SK-N-SH (cell line): Measurements from ENCODE around the gene MAB21L1. TPM values are rescaled to one million over a fixed set of nuclear protein-coding genes. Genes with fewer than 3 reads are reported as not detected.

ENCODE experiments used
- CTCF ChIA-PET: fragments of 300-600, 350-600 bp; formaldehyde crosslinking; extraction: SDS; loops from one replicate; lab custom pipeline; 2021; lab: Yijun Ruan, JAX
- POLR2A ChIA-PET: fragments of 350-600 bp; sonication (Branson Sonifier 250); formaldehyde crosslinking; extraction: SDS; loops from one replicate; lab custom pipeline; 2020; ENCODE audit warnings: antibody characterized with exemption, inconsistent platforms; lab: Yijun Ruan, JAX
- DNase-seq: peaks from one replicate; pipeline ENCODE4 v3.0.0; 2012
- H2AFZ ChIP-seq: fragments of 200-600 bp; sonication (generic); 2 replicates; pipeline ENCODE4 v1.8.1; 2016; ENCODE audit warnings: antibody characterized with exemption, mild to moderate bottlenecking, low read depth
- H3F3A ChIP-seq: fragments of 200-600 bp; sonication (generic); replicated peaks from 2 replicates; pipeline ENCODE3; 2016; ENCODE audit warnings: antibody characterized with exemption, mild to moderate bottlenecking; ENCODE audit not compliant: insufficient read depth
- H3K27ac ChIP-seq, 2 experiments: fragments of 200-500 bp in 1 of 2; fragments of 200-600 bp in 1 of 2; sonication (Bioruptor generic) in 1 of 2; sonication (generic), shearing (Covaris generic) in 1 of 2; 2 replicates each; pipeline versions ENCODE4 v1.5.1 to v1.6.1; 2014 to 2016; ENCODE audit warnings: low read depth in 2 of 2, inconsistent platforms in 1 of 2, low read length in 1 of 2, mild to moderate bottlenecking in 1 of 2, mixed read lengths in 1 of 2
- H3K27me3 ChIP-seq: fragments of 200-600 bp; sonication (generic), shearing (Covaris generic); 2 replicates; pipeline ENCODE4 v1.6.1; 2016; ENCODE audit warnings: mixed run types; ENCODE audit not compliant: insufficient read depth
- H3K36me3 ChIP-seq, 2 experiments: fragments of 200-500 bp in 1 of 2; fragments of 200-600 bp in 1 of 2; sonication (Bioruptor generic) in 1 of 2; sonication (generic) in 1 of 2; replicated peaks in 1 of 2; 2 replicates each; pipeline versions ENCODE3 to v1.5.1; 2014 to 2016; ENCODE audit warnings: low read length in 1 of 2, mild to moderate bottlenecking in 1 of 2; ENCODE audit not compliant: insufficient read depth in 2 of 2, control insufficient read depth in 1 of 2
- H3K4me1 ChIP-seq, 2 experiments: fragments of 200-500 bp in 1 of 2; fragments of 200-600 bp in 1 of 2; sonication (Bioruptor generic) in 1 of 2; sonication (generic), shearing (Covaris generic) in 1 of 2; 2 replicates each; pipeline versions ENCODE4 v1.5.1 to v1.6.1; 2014 to 2016; ENCODE audit warnings: low read depth in 1 of 2, low read length in 1 of 2, mixed run types in 1 of 2; ENCODE audit not compliant: insufficient read depth in 2 of 2, control insufficient read depth in 1 of 2
- H3K4me2 ChIP-seq: fragments of 200-600 bp; sonication (generic), shearing (Covaris generic); 2 replicates; pipeline ENCODE4 v1.6.1; 2017; ENCODE audit warnings: mixed run types
- H3K4me3 ChIP-seq, 2 experiments: fragments of 200-500 bp in 1 of 2; fragments of 200-600 bp in 1 of 2; sonication (Bioruptor generic) in 1 of 2; sonication (generic), shearing (Covaris generic) in 1 of 2; 2 replicates each; pipeline versions ENCODE4 v1.5.1 to v1.8.1; 2014 to 2016; ENCODE audit warnings: low read depth in 2 of 2, inconsistent platforms in 1 of 2, low read length in 1 of 2, mild to moderate bottlenecking in 1 of 2, mixed read lengths in 1 of 2, moderate library complexity in 1 of 2
- H3K79me2 ChIP-seq: fragments of 200-600 bp; sonication (generic); 2 replicates; pipeline ENCODE4 v1.8.1; 2017; ENCODE audit warnings: mild to moderate bottlenecking; ENCODE audit not compliant: insufficient read depth
- H3K9ac ChIP-seq: fragments of 200-600 bp; sonication (generic); 2 replicates; pipeline ENCODE4 v1.6.1; 2017; ENCODE audit warnings: mixed run types
- H3K9me2 ChIP-seq: fragments of 200-600 bp; sonication (generic); 2 replicates; pipeline ENCODE4 v1.6.1; 2017; ENCODE audit warnings: mixed run types
- H3K9me3 ChIP-seq: fragments of 200-600 bp; sonication (generic); 2 replicates; pipeline ENCODE4 v1.6.1; 2017; ENCODE audit warnings: mixed run types, mild to moderate bottlenecking, moderate library complexity
- H4K20me1 ChIP-seq: fragments of 200-600 bp; sonication (generic); 2 replicates; pipeline ENCODE4 v1.6.1; 2017; ENCODE audit warnings: mild to moderate bottlenecking, mixed run types; ENCODE audit not compliant: insufficient read depth
- CHD2 ChIP-seq: fragments of 150-350 bp; IDR thresholded peaks from 2 replicates; pipeline ENCODE4 v1.6.1; 2018; ENCODE audit warnings: low read length; ENCODE audit not compliant: partially characterized antibody
- ELF1 ChIP-seq: IDR thresholded peaks from 2 replicates; pipeline ENCODE4 v1.4.0; 2012
- EZH2phosphoT487 ChIP-seq: fragments of 200-600 bp; sonication (generic); IDR thresholded peaks from 2 replicates; pipeline ENCODE4 v1.6.1; 2017; ENCODE audit warnings: low read depth, mixed run types, mild to moderate bottlenecking, antibody characterized with exemption, moderate library complexity, borderline replicate concordance
- FOSL2 ChIP-seq: IDR thresholded peaks from 2 replicates; pipeline ENCODE4 v1.4.0; 2012; ENCODE audit warnings: low read depth, mild to moderate bottlenecking, moderate library complexity, borderline replicate concordance
- FOXJ3 ChIP-seq: sonication (generic); formaldehyde crosslinking; IDR thresholded peaks from 2 replicates; pipeline ENCODE4 v1.5.1; 2020; ENCODE audit warnings: mild to moderate bottlenecking, missing genetic modification reagents
- FOXM1 ChIP-seq: IDR thresholded peaks from 2 replicates; pipeline ENCODE4 v1.4.0; 2012; ENCODE audit warnings: low read depth, mild to moderate bottlenecking
- GABPA ChIP-seq: IDR thresholded peaks from 2 replicates; pipeline ENCODE4 v1.4.0; 2012; ENCODE audit warnings: low read depth, mild to moderate bottlenecking
- JUND ChIP-seq: IDR thresholded peaks from 2 replicates; pipeline ENCODE4 v1.4.0; 2012
- MEF2A ChIP-seq: IDR thresholded peaks from 2 replicates; pipeline ENCODE4 v1.4.0; 2012; ENCODE audit warnings: low read depth, borderline replicate concordance
- MXI1 ChIP-seq: IDR thresholded peaks from 2 replicates; pipeline ENCODE4 v1.6.1; 2012; ENCODE audit warnings: mild to moderate bottlenecking, low read depth, low read length, improper control_type of control experiment
- NFIC ChIP-seq: IDR thresholded peaks from 2 replicates; pipeline ENCODE4 v1.4.0; 2012; ENCODE audit warnings: borderline replicate concordance
- PBX3 ChIP-seq: IDR thresholded peaks from 2 replicates; pipeline ENCODE4; 2012
- POLR2AphosphoS5 ChIP-seq: IDR thresholded peaks from 2 replicates; pipeline ENCODE4 v1.6.1; 2012; ENCODE audit warnings: low read depth, low read length
- RAD21 ChIP-seq: IDR thresholded peaks from 2 replicates; pipeline ENCODE4 v1.6.1; 2012; ENCODE audit warnings: mild to moderate bottlenecking, low read length
- RCOR1 ChIP-seq: fragments of 150-350 bp; IDR thresholded peaks from 2 replicates; pipeline ENCODE4 v1.6.1; 2017; ENCODE audit warnings: antibody characterized with exemption, low read length
- RFX5 ChIP-seq: IDR thresholded peaks from 2 replicates; pipeline ENCODE4 v1.6.1; 2012; ENCODE audit warnings: mild to moderate bottlenecking, improper control_type of control experiment, low read length
- RXRA ChIP-seq: IDR thresholded peaks from 2 replicates; pipeline ENCODE4 v1.4.0; 2012; ENCODE audit warnings: low read depth, mild to moderate bottlenecking, borderline replicate concordance
- SIN3A ChIP-seq: IDR thresholded peaks from 2 replicates; pipeline ENCODE4 v1.6.1; 2012; ENCODE audit warnings: low read depth, mild to moderate bottlenecking, low read length, moderate library complexity, borderline replicate concordance
- SMC3 ChIP-seq: IDR thresholded peaks from 2 replicates; pipeline ENCODE4 v1.6.1; 2012; ENCODE audit warnings: low read depth, low read length, improper control_type of control experiment
- TAF1 ChIP-seq: IDR thresholded peaks from 2 replicates; pipeline ENCODE4 v1.6.1; 2012; ENCODE audit warnings: low read depth, mild to moderate bottlenecking, low read length, moderate library complexity, borderline replicate concordance
- TCF12 ChIP-seq: IDR thresholded peaks from 2 replicates; pipeline ENCODE4 v1.4.0; 2012
- TEAD4 ChIP-seq: IDR thresholded peaks from 2 replicates; pipeline ENCODE4 v1.4.0; 2012; ENCODE audit warnings: mild to moderate bottlenecking, borderline replicate concordance; ENCODE audit not compliant: insufficient read depth
- USF1 ChIP-seq: IDR thresholded peaks from 2 replicates; pipeline ENCODE4 v1.4.0; 2012; ENCODE audit warnings: low read depth, borderline replicate concordance
- YY1 ChIP-seq: IDR thresholded peaks from 2 replicates; pipeline ENCODE4 v1.4.0; 2012; ENCODE audit warnings: low read depth, mild to moderate bottlenecking
- WGBS: methylation state at CpG from one replicate; pipeline ENCODE4 v1.1.6; 2017; ENCODE audit warnings: low lambda C conversion rate; 5-methylcytosine and 5-hydroxymethylcytosine counted together
- polyA plus RNA-seq, 3 experiments: library from polyadenylated mRNA; depleted of rRNA; stranded (reverse); fragments of >200 nt; gene quantifications; 2 replicates each; pipeline ENCODE4 v1.2.3, GENCODE V29; 2012
- TF ChIP-seq, protein P1 (sequence below): fragments of 200-600 bp; sonication (generic); IDR thresholded peaks from 2 replicates; pipeline ENCODE4 v1.6.1; 2017; ENCODE audit warnings: antibody characterized with exemption, mild to moderate bottlenecking, moderate library complexity
- TF ChIP-seq, protein P2 (sequence below): fragments of 150-350 bp; IDR thresholded peaks from 2 replicates; pipeline ENCODE4 v1.6.1; 2016; ENCODE audit warnings: mild to moderate bottlenecking, low read depth, low read length
- TF ChIP-seq, protein P3 (sequence below): fragments of 150-350 bp; IDR thresholded peaks from 2 replicates; pipeline ENCODE4 v1.6.1; 2017; ENCODE audit warnings: antibody characterized with exemption, low read length, low read depth, borderline replicate concordance

MAB21L1 gene
- polyA plus RNA-seq, 1 of the 3 experiments (the other 2 are of a cell fraction) = 42.3 TPM

DNA sequence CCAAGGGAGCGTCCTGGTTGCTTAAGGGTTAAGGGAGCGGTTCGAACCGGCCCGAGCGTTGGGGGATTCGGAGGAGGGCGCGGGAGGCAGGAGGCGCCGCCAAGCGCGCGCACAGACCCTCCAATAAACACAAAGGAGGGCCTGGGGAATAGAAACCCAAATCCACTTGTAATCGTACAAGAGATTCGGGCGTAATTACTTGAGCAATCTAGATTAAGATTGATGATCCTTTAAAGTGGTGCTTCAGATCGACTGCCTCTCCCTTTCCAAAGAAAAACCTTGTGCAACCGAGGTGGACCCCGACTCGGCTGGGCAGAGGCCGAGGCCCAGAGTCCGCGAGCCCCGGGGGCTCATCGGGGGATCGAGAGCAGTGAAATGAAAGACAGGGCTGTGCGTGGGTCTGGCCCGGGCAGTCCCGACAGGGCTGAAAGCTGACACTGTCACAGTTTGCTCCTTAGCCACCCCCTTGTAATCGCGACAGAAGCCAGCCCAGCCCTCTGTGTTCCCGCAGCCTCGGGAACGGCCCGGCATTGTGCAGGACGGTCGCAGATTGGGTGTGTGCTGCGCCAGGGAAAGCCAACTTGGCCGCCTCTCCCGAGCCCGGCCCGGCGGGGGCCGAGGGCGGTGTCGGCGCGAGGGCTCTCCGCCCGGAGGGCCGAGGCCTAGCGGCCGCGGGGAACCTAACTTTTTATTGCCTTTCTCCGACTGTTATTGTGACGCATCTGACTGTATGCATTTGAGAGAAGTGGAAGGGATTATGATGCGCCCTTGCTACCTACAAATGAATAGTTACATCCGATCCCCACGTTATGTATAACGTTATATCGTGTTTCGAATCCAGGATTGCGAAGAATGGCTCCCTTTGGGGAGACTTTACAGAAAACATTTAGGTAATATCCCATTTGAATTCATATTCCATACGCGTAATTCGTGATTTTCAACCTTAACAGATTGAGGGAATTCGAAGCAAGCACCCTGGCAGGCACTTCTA lies 5.5 kb downstream of the MAB21L1 start:
- Histone ChIP-seq H3K9ac (peak overlapping the region; percentile 89), H3K27me3 (no peaks in the 10 kb centered on the region), H3K9me2 (no peaks in the 10 kb centered on the region), H3F3A (peaks cover 46% of the 10 kb centered on the region), H3K36me3 (peaks cover 25 to 28% of the 10 kb centered on the region in 2 experiments), H2AFZ (peak overlapping the region; percentile 66), H3K4me1 (peaks cover 6 to 9% of the 10 kb centered on the region in 2 experiments), H3K9me3 (no peaks in the 10 kb centered on the region; the same call in 1 of the 2 replicates), H3K4me3 (peak overlapping the region; percentile 64 to 82), H4K20me1 (no peaks in the 10 kb centered on the region; the same call in 1 of the 2 replicates), H3K27ac (peak overlapping the region; percentile 93 to 99), H3K4me2 (peak overlapping the region; percentile 82), H3K79me2 (peaks cover 74% of the 10 kb centered on the region)
- WGBS = 9% methylated on average over 45 of the region's 68 CpGs
- CTCF ChIA-PET = interaction anchor here (1.0 kb wide), 1 partner anchor 261 kb away, joined by 3 read pairs; no protein-coding TSS in a partner anchor
- DNase-seq = peak; percentile 80
- POLR2A ChIA-PET = interaction anchor here (0.6 to 1.6 kb wide), 5 partner anchors 82 to 483 kb away, joined by 3 to 4 read pairs (median 3); no protein-coding TSS in a partner anchor
- TF ChIP-seq CHD2 = peak; percentile 7
- TF ChIP-seq, protein P1, sequence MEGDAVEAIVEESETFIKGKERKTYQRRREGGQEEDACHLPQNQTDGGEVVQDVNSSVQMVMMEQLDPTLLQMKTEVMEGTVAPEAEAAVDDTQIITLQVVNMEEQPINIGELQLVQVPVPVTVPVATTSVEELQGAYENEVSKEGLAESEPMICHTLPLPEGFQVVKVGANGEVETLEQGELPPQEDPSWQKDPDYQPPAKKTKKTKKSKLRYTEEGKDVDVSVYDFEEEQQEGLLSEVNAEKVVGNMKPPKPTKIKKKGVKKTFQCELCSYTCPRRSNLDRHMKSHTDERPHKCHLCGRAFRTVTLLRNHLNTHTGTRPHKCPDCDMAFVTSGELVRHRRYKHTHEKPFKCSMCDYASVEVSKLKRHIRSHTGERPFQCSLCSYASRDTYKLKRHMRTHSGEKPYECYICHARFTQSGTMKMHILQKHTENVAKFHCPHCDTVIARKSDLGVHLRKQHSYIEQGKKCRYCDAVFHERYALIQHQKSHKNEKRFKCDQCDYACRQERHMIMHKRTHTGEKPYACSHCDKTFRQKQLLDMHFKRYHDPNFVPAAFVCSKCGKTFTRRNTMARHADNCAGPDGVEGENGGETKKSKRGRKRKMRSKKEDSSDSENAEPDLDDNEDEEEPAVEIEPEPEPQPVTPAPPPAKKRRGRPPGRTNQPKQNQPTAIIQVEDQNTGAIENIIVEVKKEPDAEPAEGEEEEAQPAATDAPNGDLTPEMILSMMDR = no peak
- TF ChIP-seq YY1 = no peak
- no peak for TF ChIP-seq USF1
- no peak for TF ChIP-seq TCF12
- TF ChIP-seq, protein P2, sequence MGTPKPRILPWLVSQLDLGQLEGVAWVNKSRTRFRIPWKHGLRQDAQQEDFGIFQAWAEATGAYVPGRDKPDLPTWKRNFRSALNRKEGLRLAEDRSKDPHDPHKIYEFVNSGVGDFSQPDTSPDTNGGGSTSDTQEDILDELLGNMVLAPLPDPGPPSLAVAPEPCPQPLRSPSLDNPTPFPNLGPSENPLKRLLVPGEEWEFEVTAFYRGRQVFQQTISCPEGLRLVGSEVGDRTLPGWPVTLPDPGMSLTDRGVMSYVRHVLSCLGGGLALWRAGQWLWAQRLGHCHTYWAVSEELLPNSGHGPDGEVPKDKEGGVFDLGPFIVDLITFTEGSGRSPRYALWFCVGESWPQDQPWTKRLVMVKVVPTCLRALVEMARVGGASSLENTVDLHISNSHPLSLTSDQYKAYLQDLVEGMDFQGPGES = no peak
- TF ChIP-seq RFX5 = no peak
- TF ChIP-seq TEAD4 = no peak
- peak; percentile 22 for TF ChIP-seq RAD21
- TF ChIP-seq FOXJ3 (CRISPR knock-in tag) = peak; percentile 44; the same call in 1 of the 2 replicates
- TF ChIP-seq TAF1 = peak; percentile 56; the same call in 1 of the 2 replicates
- no peak for TF ChIP-seq SIN3A
- TF ChIP-seq GABPA = no peak; the same call in 1 of the 2 replicates
- TF ChIP-seq PBX3 = peak; percentile 46; the same call in 1 of the 2 replicates
- TF ChIP-seq ELF1 = no peak
- peak; percentile 34 for TF ChIP-seq RCOR1
- no peak for TF ChIP-seq NFIC
- TF ChIP-seq FOSL2 = no peak
- TF ChIP-seq MEF2A = no peak
- TF ChIP-seq MXI1 = no peak; the same call in 1 of the 2 replicates
- TF ChIP-seq EZH2phosphoT487 = no peak; the same call in 1 of the 2 replicates
- 0 out of 2 replicates have a peak, but pooled peaks have one; percentile 12 for TF ChIP-seq FOXM1
- TF ChIP-seq SMC3 = 0 out of 2 replicates have a peak, but pooled peaks have one; percentile 0
- TF ChIP-seq JUND = peak; percentile 5; the same call in 1 of the 2 replicates
- TF ChIP-seq RXRA = no peak
- TF ChIP-seq, protein P3, sequence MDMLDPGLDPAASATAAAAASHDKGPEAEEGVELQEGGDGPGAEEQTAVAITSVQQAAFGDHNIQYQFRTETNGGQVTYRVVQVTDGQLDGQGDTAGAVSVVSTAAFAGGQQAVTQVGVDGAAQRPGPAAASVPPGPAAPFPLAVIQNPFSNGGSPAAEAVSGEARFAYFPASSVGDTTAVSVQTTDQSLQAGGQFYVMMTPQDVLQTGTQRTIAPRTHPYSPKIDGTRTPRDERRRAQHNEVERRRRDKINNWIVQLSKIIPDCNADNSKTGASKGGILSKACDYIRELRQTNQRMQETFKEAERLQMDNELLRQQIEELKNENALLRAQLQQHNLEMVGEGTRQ = no peak
- TF ChIP-seq POLR2AphosphoS5 = peak; percentile 56; the same call in 1 of the 2 replicates
